Keratinocyte (primary cell): ENCODE data around the gene XKR3. TPM values are rescaled to one million over a fixed set of nuclear protein-coding genes. Genes with fewer than 3 reads are reported as not detected.

Source experiments
- DNase-seq: peaks from one replicate; pipeline ENCODE4 v3.0.0-alpha.2; 2011; ENCODE audit warnings: low read depth, missing footprints, low spot score
- FAIRE-seq: peaks from 2 replicates; lab custom pipeline; 2011; peaks lifted over from hg19 to GRCh38; lab: Jason Lieb, UNC
- H2AFZ ChIP-seq: 2 replicates; pipeline ENCODE4 v1.6.0; 2012; ENCODE audit warnings: low read length, control low read depth, inconsistent platforms; ENCODE audit not compliant: control insufficient read depth
- H3K27ac ChIP-seq: 2 replicates; pipeline ENCODE4 v1.5.1; 2011; ENCODE audit warnings: low read length; ENCODE audit not compliant: control insufficient read depth, insufficient read depth
- H3K27me3 ChIP-seq: 3 replicates; pipeline ENCODE4 v1.6.0; 2011; ENCODE audit warnings: low read length; ENCODE audit not compliant: control insufficient read depth, insufficient read depth; ENCODE audit errors: extremely low read depth
- H3K36me3 ChIP-seq, 2 experiments: 2 replicates in 1 of 2; 3 replicates in 1 of 2; pipeline ENCODE4 v1.5.1; 2011; ENCODE audit warnings: low read length in 2 of 2, mild to moderate bottlenecking in 1 of 2; ENCODE audit not compliant: control insufficient read depth in 2 of 2, insufficient read depth in 2 of 2; ENCODE audit errors: extremely low read depth in 1 of 2
- H3K4me1 ChIP-seq: 3 replicates; pipeline ENCODE4 v1.5.1; 2011; ENCODE audit warnings: low read length; ENCODE audit not compliant: control insufficient read depth, insufficient read depth; ENCODE audit errors: extremely low read depth
- H3K4me2 ChIP-seq: 3 replicates; pipeline ENCODE4 v1.6.0; 2011; ENCODE audit warnings: low read depth, low read length; ENCODE audit not compliant: control insufficient read depth, insufficient read depth; ENCODE audit errors: extremely low read depth
- H3K4me3 ChIP-seq, 3 experiments: fragments of 200-600 bp in 1 of 3; sonication (generic) in 1 of 3; 2 replicates in 2 of 3; 3 replicates in 1 of 3; pipeline ENCODE4 v1.5.1; 2011 to 2016; ENCODE audit warnings: low read length in 3 of 3, mild to moderate bottlenecking in 3 of 3, control low read depth in 2 of 3, inconsistent platforms in 1 of 3, low read depth in 1 of 3, mixed read lengths in 1 of 3, mixed run types in 1 of 3, moderate library complexity in 1 of 3; ENCODE audit not compliant: control insufficient read depth in 2 of 3, insufficient read depth in 2 of 3; ENCODE audit errors: extremely low read depth in 1 of 3
- H3K79me2 ChIP-seq: 2 replicates; pipeline ENCODE4 v1.6.0; 2012; ENCODE audit warnings: low read length; ENCODE audit not compliant: control insufficient read depth, insufficient read depth
- H3K9ac ChIP-seq: 3 replicates; pipeline ENCODE4 v1.6.0; 2011; ENCODE audit warnings: low read length; ENCODE audit not compliant: control insufficient read depth, insufficient read depth; ENCODE audit errors: extremely low read depth
- H3K9me1 ChIP-seq: 3 replicates; pipeline ENCODE4 v1.6.0; 2011; ENCODE audit warnings: low read length; ENCODE audit not compliant: control insufficient read depth, insufficient read depth; ENCODE audit errors: extremely low read depth
- H3K9me3 ChIP-seq: 2 replicates; pipeline ENCODE4 v1.5.1; 2012; ENCODE audit warnings: low read depth, low read length; ENCODE audit not compliant: control insufficient read depth
- H4K20me1 ChIP-seq: 3 replicates; pipeline ENCODE4 v1.6.0; 2011; ENCODE audit warnings: low read length; ENCODE audit not compliant: control insufficient read depth, insufficient read depth; ENCODE audit errors: extremely low read depth
- EZH2 ChIP-seq: IDR thresholded peaks from one replicate; pipeline ENCODE4 v1.6.1; 2012; ENCODE audit warnings: inconsistent platforms, mild to moderate bottlenecking, low read length, moderate library complexity
- dilution Hi-C: fragments of 300-500 bp; cut with MboI; formaldehyde crosslinking; loops from one replicate; pipeline ENCODE4 v1.7.0; 2020; ENCODE audit warnings: low sequenced_read_pairs; ENCODE audit not compliant: extremely low pct_ligation_motif_present
- polyA plus RNA-seq, 5 experiments: library from polyadenylated mRNA; depleted of rRNA in 3 of 5; stranded (reverse) in 3 of 5; stranded (forward) in 1 of 5; unstranded in 1 of 5; fragments of >200 nt; gene quantifications; 1 replicate in 1 of 5; 2 replicates in 3 of 5; 3 replicates in 1 of 5; pipeline versions ENCODE4 v1.2.1 to v1.2.3, GENCODE V29; 2011 to 2012; ENCODE audit warnings: missing spikeins in 2 of 5, low read depth in 1 of 5, low replicate concordance in 1 of 5
- TF ChIP-seq, protein P1 (sequence below), 3 experiments: IDR thresholded peaks in 1 of 3; conservative IDR thresholded peaks in 1 of 3; optimal IDR thresholded peaks in 1 of 3; 2 replicates in 2 of 3; 3 replicates in 1 of 3; pipeline versions ENCODE3 to v1.5.1; 2011; ENCODE audit warnings: low read length in 3 of 3, mild to moderate bottlenecking in 3 of 3, moderate library complexity in 2 of 3, control low read depth in 1 of 3, inconsistent platforms in 1 of 3; ENCODE audit not compliant: insufficient read depth in 2 of 3; ENCODE audit errors: extremely low read depth in 1 of 3

XKR3 gene
- polyA plus RNA-seq, 1 donor (not counting 4 experiments of a cell fraction or from before 2014, with no cell fraction given) = not detected

DNA sequence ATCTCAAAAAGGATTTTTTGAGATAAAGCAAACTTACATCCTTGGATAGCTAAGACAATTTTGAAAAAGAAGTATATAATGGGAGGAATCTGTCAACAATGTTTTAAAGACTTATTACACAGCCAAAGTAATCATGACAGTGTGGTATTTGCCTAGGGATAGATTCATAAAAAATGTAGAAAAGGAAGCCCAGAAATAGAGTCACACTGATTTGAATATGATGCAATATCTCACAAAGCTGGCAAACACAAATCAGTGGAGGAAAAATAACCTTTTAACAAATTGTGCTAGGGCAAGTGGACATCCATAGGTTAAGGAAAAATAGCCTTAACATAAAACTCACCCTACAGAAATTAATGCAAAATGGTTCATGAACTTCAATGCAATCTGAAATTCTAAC is 6.0 kb downstream of the XKR3 start:
- Histone ChIP-seq H3K9me1 (no peaks in the 10 kb centered on the region), H3K4me2 (no peak overlapping the region), H3K79me2 (no peaks in the 10 kb centered on the region), H3K4me1 (no peaks in the 10 kb centered on the region), H3K27me3 (no peaks in the 10 kb centered on the region), H3K9me3 (peaks cover 3% of the 10 kb centered on the region), H2AFZ (no peak overlapping the region), H3K36me3 (no peaks in the 10 kb centered on the region), H4K20me1 (no peaks in the 10 kb centered on the region), H3K4me3 (no peak overlapping the region), H3K27ac (no peak overlapping the region), H3K9ac (no peak overlapping the region)
- no peak for TF ChIP-seq EZH2
- TF ChIP-seq, protein P1, sequence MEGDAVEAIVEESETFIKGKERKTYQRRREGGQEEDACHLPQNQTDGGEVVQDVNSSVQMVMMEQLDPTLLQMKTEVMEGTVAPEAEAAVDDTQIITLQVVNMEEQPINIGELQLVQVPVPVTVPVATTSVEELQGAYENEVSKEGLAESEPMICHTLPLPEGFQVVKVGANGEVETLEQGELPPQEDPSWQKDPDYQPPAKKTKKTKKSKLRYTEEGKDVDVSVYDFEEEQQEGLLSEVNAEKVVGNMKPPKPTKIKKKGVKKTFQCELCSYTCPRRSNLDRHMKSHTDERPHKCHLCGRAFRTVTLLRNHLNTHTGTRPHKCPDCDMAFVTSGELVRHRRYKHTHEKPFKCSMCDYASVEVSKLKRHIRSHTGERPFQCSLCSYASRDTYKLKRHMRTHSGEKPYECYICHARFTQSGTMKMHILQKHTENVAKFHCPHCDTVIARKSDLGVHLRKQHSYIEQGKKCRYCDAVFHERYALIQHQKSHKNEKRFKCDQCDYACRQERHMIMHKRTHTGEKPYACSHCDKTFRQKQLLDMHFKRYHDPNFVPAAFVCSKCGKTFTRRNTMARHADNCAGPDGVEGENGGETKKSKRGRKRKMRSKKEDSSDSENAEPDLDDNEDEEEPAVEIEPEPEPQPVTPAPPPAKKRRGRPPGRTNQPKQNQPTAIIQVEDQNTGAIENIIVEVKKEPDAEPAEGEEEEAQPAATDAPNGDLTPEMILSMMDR (optimal IDR thresholded peaks at IDR 0.05 in 1 of 3, IDR thresholded peaks at IDR 0.05 in 1 of 3, conservative IDR thresholded peaks at IDR 0.05 in 1 of 3; ENCODE audit: extremely low read depth in 1 of 3, insufficient read depth in 2 of 3, low read length in 3 of 3) = no peak
- FAIRE-seq (no peak), DNase-seq (no peak)
- dilution Hi-C loops = no loop called here

DNA sequence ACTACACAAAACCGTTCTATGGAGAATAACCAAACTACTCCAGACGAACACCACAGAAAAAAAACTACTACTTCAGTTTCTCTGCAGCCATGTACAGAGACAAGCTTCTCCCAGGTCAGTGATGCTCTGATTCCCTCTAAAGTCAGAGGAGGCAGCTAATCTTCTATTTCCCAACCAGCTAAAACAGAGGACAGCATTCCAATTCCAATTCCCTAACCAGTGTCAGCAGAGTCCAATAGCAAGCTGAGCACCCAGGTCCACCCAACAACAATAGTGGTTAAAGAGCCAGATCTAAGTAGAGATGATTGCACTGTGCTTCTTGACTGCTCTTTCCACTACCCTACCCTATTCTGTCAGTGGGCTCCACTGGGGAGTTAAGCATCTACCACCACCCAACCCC is 6.7 kb downstream of the XKR3 start:
- no peak for DNase-seq
- no peak overlapping the region for H3K4me2 ChIP-seq
- H3K27me3 ChIP-seq = no peaks in the 10 kb centered on the region
- dilution Hi-C loops = no loop called here
- H4K20me1 ChIP-seq = no peaks in the 10 kb centered on the region
- no peak overlapping the region for H3K4me3 ChIP-seq
- no peaks in the 10 kb centered on the region for H3K36me3 ChIP-seq
- no peak for FAIRE-seq
- H3K27ac ChIP-seq = no peak overlapping the region
- TF ChIP-seq EZH2 = no peak
- no peak overlapping the region for H2AFZ ChIP-seq
- no peaks in the 10 kb centered on the region for H3K9me1 ChIP-seq
- peaks cover 3% of the 10 kb centered on the region for H3K9me3 ChIP-seq
- H3K79me2 ChIP-seq = no peaks in the 10 kb centered on the region
- H3K9ac ChIP-seq = no peak overlapping the region
- no peaks in the 10 kb centered on the region for H3K4me1 ChIP-seq

DNA sequence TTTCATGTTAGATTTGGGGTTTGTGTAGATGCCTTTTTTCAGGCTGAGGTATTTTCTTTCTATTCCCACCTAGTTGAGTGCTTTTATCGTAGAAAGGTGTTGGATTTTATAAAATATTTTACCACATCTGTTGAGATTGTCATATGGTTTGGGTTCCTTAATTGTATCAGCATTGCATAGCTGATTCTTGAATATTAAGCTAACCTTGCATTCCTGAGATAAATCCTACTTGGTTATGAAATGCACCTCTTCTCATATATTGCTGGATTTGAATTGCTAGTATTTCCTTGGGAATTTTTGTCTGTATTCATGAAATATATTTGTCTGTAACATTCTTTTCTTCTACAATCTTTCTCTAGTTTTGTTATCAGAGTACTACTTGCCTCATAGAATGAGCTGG is 10.1 kb downstream of the XKR3 start:
- Histone ChIP-seq H4K20me1 (no peaks in the 10 kb centered on the region), H3K9me1 (no peaks in the 10 kb centered on the region), H3K36me3 (no peaks in the 10 kb centered on the region), H3K79me2 (no peaks in the 10 kb centered on the region), H2AFZ (no peak overlapping the region), H3K27ac (no peak overlapping the region), H3K4me3 (no peak overlapping the region), H3K27me3 (no peaks in the 10 kb centered on the region), H3K9me3 (no peaks in the 10 kb centered on the region), H3K9ac (no peak overlapping the region), H3K4me2 (no peak overlapping the region), H3K4me1 (no peaks in the 10 kb centered on the region)
- FAIRE-seq = no peak
- DNase-seq = no peak
- dilution Hi-C loops = no loop called here
- TF ChIP-seq, protein P1 (optimal IDR thresholded peaks at IDR 0.05 in 1 of 3, IDR thresholded peaks at IDR 0.05 in 1 of 3, conservative IDR thresholded peaks at IDR 0.05 in 1 of 3; ENCODE audit: extremely low read depth in 1 of 3, insufficient read depth in 2 of 3, low read length in 3 of 3) = no peak
- TF ChIP-seq EZH2 = no peak
